Fibroblast of pulmonary artery (primary cell): ENCODE data around the gene TNFAIP3.
A peak's percentile ranks its signal among the peaks of the same experiment; 100 is the strongest.

Source experiments
- DNase-seq: peaks from one replicate; pipeline ENCODE4 v3.0.0-alpha.2; 2010; ENCODE audit warnings: low read depth
- H3K4me3 ChIP-seq: replicated peaks from 2 replicates; pipeline ENCODE4 v1.5.1; 2011; ENCODE audit warnings: low read depth, mild to moderate bottlenecking, control low read depth, low read length, moderate library complexity
- TF ChIP-seq, protein P1 (sequence below): IDR thresholded peaks from 2 replicates; pipeline ENCODE4 v1.5.1; 2011; ENCODE audit warnings: mild to moderate bottlenecking, control low read depth, low read length, inconsistent platforms; ENCODE audit errors: missing control alignments

The TNFAIP3 gene

DNA sequence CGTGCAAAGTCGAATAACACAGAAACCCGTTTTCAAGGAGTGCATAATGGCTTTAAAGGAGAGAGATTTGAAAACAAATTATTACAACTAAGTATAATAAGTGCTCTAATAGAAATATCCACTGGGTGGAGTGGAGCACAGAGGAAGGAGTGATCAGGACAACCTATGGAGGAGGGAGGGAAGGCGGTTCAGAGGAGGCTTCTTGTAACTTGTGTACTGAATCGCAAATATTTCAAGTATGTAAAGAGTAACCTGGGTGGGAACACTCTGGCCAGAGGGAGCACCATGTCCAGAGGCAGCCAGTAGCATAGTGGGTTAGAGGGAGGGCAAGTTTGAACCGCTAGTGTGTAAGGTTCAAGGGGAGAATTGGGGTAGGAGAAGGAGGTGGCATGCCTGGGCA, 21.6 kb upstream of the TNFAIP3 start:
- TF ChIP-seq, protein P1, sequence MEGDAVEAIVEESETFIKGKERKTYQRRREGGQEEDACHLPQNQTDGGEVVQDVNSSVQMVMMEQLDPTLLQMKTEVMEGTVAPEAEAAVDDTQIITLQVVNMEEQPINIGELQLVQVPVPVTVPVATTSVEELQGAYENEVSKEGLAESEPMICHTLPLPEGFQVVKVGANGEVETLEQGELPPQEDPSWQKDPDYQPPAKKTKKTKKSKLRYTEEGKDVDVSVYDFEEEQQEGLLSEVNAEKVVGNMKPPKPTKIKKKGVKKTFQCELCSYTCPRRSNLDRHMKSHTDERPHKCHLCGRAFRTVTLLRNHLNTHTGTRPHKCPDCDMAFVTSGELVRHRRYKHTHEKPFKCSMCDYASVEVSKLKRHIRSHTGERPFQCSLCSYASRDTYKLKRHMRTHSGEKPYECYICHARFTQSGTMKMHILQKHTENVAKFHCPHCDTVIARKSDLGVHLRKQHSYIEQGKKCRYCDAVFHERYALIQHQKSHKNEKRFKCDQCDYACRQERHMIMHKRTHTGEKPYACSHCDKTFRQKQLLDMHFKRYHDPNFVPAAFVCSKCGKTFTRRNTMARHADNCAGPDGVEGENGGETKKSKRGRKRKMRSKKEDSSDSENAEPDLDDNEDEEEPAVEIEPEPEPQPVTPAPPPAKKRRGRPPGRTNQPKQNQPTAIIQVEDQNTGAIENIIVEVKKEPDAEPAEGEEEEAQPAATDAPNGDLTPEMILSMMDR = peak; percentile 18
- H3K4me3 ChIP-seq = no peak overlapping the region
- no peak for DNase-seq

DNA sequence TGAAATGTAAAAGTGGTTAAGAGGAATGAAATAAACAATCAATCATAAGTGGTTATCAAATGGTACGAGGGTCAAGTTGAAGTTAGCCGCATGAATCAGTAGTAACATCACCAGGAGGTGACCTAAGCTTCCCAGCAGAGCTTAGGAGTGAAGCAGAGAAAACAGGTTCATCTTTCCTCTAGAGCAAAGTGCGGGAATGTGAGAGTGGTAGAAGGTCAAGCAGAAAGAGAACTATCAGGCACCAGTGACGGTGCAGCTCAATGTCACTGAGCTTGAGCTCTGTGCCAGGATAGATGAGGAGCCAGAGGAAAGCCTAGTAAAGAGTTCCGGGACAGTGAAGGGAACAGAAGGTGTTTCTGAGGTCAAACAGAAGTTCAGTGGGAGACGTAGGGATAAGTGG, 20.8 kb upstream of the TNFAIP3 start:
- TF ChIP-seq, protein P1 = no peak
- no peak for DNase-seq
- no peak overlapping the region for H3K4me3 ChIP-seq

DNA sequence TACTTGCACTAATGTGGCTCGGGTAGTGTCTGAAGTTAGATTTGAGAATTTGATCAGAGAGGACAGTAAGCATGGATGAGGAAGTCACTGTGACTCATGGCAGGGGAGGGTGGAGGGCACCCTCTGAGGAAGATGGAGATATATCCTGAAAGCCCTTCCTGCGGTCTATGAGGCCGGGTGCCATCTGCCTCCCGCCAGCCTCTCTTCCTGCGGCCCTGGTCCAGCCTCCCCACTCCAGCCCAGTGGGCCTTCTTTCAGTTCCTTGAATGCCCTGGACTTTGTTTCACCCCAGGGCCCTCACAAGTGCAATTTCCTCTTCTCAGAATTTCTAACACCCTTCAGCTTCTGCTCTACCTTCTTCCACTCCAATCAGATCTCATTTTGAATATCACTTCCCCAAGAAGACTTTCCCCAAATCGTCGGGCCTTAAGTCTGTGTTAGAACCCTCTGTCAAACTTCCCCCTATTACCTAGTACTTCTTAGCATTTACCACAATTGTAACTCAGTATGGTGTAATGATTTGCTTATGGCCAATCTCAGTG, 20.2 kb upstream of the TNFAIP3 start:
- no peak for DNase-seq
- H3K4me3 ChIP-seq = no peak overlapping the region
- TF ChIP-seq, protein P1 = no peak

DNA sequence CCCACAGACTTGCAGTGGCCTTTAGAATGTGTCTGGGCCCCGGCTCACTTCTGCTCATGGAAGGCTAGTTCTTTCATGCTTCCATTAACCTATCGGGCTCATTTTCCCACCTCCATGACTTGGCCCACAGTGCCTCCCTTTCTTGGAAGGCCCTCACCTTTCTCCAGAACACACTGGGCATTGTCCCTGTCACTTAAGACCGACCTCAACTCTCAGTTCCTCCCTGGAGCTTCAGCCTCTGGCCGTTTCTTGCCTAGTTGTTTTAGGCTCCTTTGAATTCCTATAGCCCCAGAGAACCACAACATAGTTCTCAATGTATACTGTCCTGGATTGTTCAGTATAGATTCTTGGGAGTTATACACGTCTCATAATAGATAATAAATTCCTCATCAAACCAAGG, 19.3 kb upstream of the TNFAIP3 start:
- DNase-seq = no peak
- TF ChIP-seq, protein P1 = no peak
- H3K4me3 ChIP-seq = no peak overlapping the region

DNA sequence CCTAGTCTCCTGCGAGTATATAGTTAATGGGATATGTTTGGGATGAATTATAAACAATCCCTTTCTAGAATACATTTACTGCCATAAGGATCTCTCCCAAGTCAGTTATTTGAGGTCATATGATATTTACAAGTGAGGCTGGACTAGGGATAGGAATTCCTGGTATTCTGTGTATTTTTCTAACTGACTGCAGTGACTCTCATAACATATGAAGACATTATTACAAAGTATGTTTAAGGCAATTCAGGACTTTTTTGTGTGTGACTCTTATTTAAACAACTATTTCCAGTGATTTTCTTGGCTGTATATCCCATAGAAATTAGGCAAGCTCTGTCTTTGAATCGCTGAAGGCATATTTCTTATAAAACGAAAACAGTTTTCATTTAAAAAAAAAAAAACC, 18.4 kb upstream of the TNFAIP3 start:
- H3K4me3 ChIP-seq = no peak overlapping the region
- peak; percentile 54 for DNase-seq
- TF ChIP-seq, protein P1 = no peak

DNA sequence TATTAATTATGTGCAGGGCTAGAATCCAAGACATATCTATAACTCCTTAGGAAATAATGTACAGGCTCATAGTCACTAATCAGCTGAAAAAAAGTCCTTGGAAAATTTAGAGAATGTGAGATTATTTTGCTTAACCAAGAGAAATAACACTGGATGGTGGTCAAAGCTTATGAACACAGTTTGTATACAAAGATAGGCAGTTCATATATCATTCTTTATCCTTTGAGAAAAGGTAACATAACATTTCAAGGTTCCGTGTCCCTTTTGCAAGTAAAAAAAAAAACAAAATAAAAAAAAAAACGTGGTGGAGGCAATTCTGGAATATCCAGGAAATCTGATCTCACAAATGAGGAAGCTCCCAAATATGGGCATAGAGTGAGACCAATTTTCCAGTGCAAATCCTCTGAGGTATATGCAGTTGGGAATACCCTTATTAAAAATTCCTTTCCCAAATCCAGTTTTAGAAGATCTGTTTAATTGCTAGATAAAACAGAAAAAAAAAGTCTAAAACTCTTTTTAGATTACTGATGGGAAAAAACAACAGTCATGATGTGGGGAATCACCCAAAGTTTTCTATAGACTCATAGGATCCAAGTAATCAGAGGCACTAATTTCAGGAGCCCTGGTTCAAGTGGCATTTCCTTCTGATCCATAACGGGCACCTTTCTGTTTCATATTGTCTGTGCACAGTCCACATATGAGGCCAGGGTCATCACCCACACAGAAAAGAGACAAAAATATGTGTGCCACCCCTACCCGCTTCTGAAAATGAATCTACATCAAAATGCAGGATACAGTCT, 17.7 kb upstream of the TNFAIP3 start:
- TF ChIP-seq, protein P1 = no peak
- peak; percentile 57 for DNase-seq
- no peak overlapping the region for H3K4me3 ChIP-seq
